Tibial nerve (tissue), 4 donors: ENCODE results near the gene TSPO. TPM values are rescaled to one million over a fixed set of nuclear protein-coding genes. Genes with fewer than 3 reads are reported as not detected.

Experiments
- DNase-seq, 2 donors: peaks; one replicate each; pipeline ENCODE4 v3.0.0-alpha.2; 2019; ENCODE audit warnings: low spot score in 2 of 2
- H3K27ac ChIP-seq, 4 donors: fragments of 200-600 bp; sonication (generic) in 3 of 4; one replicate each; pipeline ENCODE4 v1.5.1; 2017 to 2019; ENCODE audit warnings: mild to moderate bottlenecking in 1 of 4
- H3K27me3 ChIP-seq, 2 donors: fragments of 200-600 bp; sonication (generic) in 1 of 2; one replicate each; pipeline versions ENCODE4 v1.5.1 to v1.6.0; 2017 to 2019
- H3K36me3 ChIP-seq, 3 donors: fragments of 200-600 bp; sonication (generic); one replicate each; pipeline ENCODE4 v1.5.1; 2018 to 2019
- H3K4me1 ChIP-seq, 4 donors: fragments of 200-600 bp; sonication (generic) in 3 of 4; one replicate each; pipeline ENCODE4 v1.5.1; 2017 to 2019
- H3K4me3 ChIP-seq, 4 donors: fragments of 200-600 bp; sonication (generic) in 3 of 4; one replicate each; pipeline ENCODE4 v1.5.1; 2017 to 2019; ENCODE audit warnings: mild to moderate bottlenecking in 1 of 4, moderate library complexity in 1 of 4
- H3K9me3 ChIP-seq, 4 donors: fragments of 200-600 bp; sonication (generic) in 3 of 4; one replicate each; pipeline ENCODE4 v1.5.1; 2017 to 2019
- EP300 ChIP-seq, 2 donors: sonication (generic); formaldehyde crosslinking; IDR thresholded peaks; one replicate each; pipeline ENCODE4 v1.6.1; 2017; ENCODE audit warnings: antibody characterized with exemption in 2 of 2, mild to moderate bottlenecking in 1 of 2
- POLR2A ChIP-seq, 2 donors: fragments of 450-650 bp; IDR thresholded peaks; one replicate each; pipeline ENCODE4 v1.6.1; 2017; ENCODE audit warnings: antibody characterized with exemption in 2 of 2, mild to moderate bottlenecking in 2 of 2, moderate library complexity in 2 of 2
- WGBS, 2 donors: methylation state at CpG; one replicate each; pipeline ENCODE4 v1.1.5; 2018; 5-methylcytosine and 5-hydroxymethylcytosine counted together
- total RNA-seq, 4 donors: library from RNA; depleted of rRNA; stranded (reverse); fragments of >200 nt; gene quantifications; one replicate each; pipeline ENCODE4 v1.1.0, GENCODE V29; 2016
- TF ChIP-seq, protein P1 (sequence below), 5 experiments: fragments of 200-600 bp in 3 of 5; fragments of 450-650 bp in 2 of 5; sonication (generic) in 3 of 5; IDR thresholded peaks; one replicate each; pipeline ENCODE4 v1.5.1; 2016 to 2019; ENCODE audit warnings: antibody characterized with exemption in 5 of 5, mild to moderate bottlenecking in 3 of 5, moderate library complexity in 2 of 5

TSPO gene
- total RNA-seq, 4 donors from 2014 or later = 399 to 538 (median 485) TPM

GRCh38 chr22:43179146-43179910 lies 28.0 kb downstream of the TSPO start:
- Histone ChIP-seq H3K4me1 (peaks cover 0 to 7% (median 0%) of the 10 kb centered on the region in 4 donors), H3K36me3 (peaks cover 2 to 90% (median 17%) of the 10 kb centered on the region in 3 donors), H3K27me3 (no peaks in the 10 kb centered on the region), H3K4me3 (no peak overlapping the region), H3K27ac (no peak overlapping the region), H3K9me3 (no peaks in the 10 kb centered on the region)
- TF ChIP-seq, protein P1, sequence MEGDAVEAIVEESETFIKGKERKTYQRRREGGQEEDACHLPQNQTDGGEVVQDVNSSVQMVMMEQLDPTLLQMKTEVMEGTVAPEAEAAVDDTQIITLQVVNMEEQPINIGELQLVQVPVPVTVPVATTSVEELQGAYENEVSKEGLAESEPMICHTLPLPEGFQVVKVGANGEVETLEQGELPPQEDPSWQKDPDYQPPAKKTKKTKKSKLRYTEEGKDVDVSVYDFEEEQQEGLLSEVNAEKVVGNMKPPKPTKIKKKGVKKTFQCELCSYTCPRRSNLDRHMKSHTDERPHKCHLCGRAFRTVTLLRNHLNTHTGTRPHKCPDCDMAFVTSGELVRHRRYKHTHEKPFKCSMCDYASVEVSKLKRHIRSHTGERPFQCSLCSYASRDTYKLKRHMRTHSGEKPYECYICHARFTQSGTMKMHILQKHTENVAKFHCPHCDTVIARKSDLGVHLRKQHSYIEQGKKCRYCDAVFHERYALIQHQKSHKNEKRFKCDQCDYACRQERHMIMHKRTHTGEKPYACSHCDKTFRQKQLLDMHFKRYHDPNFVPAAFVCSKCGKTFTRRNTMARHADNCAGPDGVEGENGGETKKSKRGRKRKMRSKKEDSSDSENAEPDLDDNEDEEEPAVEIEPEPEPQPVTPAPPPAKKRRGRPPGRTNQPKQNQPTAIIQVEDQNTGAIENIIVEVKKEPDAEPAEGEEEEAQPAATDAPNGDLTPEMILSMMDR (IDR thresholded peaks at IDR 0.05) = no peak
- TF ChIP-seq POLR2A (IDR thresholded peaks at IDR 0.05) (no peak), EP300 (IDR thresholded peaks at IDR 0.05) (no peak)
- WGBS, 2 donors = 95 to 96% methylated on average over 16 to 23 of the region's 25 CpGs
- DNase-seq = no peak

- no peak for DNase-seq
- no peaks in the 10 kb centered on the region for H3K9me3 ChIP-seq
- H3K4me1 ChIP-seq = peaks cover 0 to 11% (median 0%) of the 10 kb centered on the region in 4 donors
- H3K27ac ChIP-seq = no peak overlapping the region
- peaks cover 2 to 84% (median 13%) of the 10 kb centered on the region in 3 donors for H3K36me3 ChIP-seq
- TF ChIP-seq EP300 (IDR thresholded peaks at IDR 0.05) (no peak), POLR2A (IDR thresholded peaks at IDR 0.05) (no peak)
- TF ChIP-seq, protein P1 (IDR thresholded peaks at IDR 0.05) = no peak
- H3K4me3 ChIP-seq = no peak overlapping the region
- H3K27me3 ChIP-seq = no peaks in the 10 kb centered on the region
- 97 to 98% methylated on average over 15 of the region's 15 CpGs for WGBS, 2 donors
These were observed 28.5 kb downstream of the TSPO start for GRCh38 chr22:43179911-43180195.

- H3K4me1 ChIP-seq = peaks cover 0 to 19% (median 3%) of the 10 kb centered on the region in 4 donors
- 91% methylated on average over 14 of the region's 15 CpGs; no CpG with 5 or more reads in 1 of the 2 donors for WGBS, 2 donors
- H3K27ac ChIP-seq = no peak overlapping the region
- H3K27me3 ChIP-seq = no peaks in the 10 kb centered on the region
- H3K36me3 ChIP-seq = peaks cover 2 to 76% (median 13%) of the 10 kb centered on the region in 3 donors
- no peak for DNase-seq
- H3K9me3 ChIP-seq = no peaks in the 10 kb centered on the region
- H3K4me3 ChIP-seq = no peak overlapping the region
- no peak for TF ChIP-seq EP300 (IDR thresholded peaks at IDR 0.05)
- TF ChIP-seq POLR2A (IDR thresholded peaks at IDR 0.05) = no peak
- TF ChIP-seq, protein P1 (IDR thresholded peaks at IDR 0.05) = no peak
These were observed 29.3 kb downstream of the TSPO start for GRCh38 chr22:43180670-43181069.

GRCh38 chr22:43181321-43182076 lies 30.1 kb downstream of the TSPO start:
- no peaks in the 10 kb centered on the region for H3K27me3 ChIP-seq
- 79 to 83% methylated on average over 12 to 13 of the region's 13 CpGs for WGBS, 2 donors
- no peak overlapping the region for H3K27ac ChIP-seq
- DNase-seq = no peak
- peaks cover 2 to 68% (median 13%) of the 10 kb centered on the region in 3 donors for H3K36me3 ChIP-seq
- no peak overlapping the region for H3K4me3 ChIP-seq
- peaks cover 0 to 27% (median 5%) of the 10 kb centered on the region in 4 donors for H3K4me1 ChIP-seq
- no peaks in the 10 kb centered on the region for H3K9me3 ChIP-seq
- no peak for TF ChIP-seq POLR2A (IDR thresholded peaks at IDR 0.05)
- TF ChIP-seq, protein P1 (IDR thresholded peaks at IDR 0.05) = no peak
- TF ChIP-seq EP300 (IDR thresholded peaks at IDR 0.05) = no peak

- H3K27me3 ChIP-seq = no peaks in the 10 kb centered on the region
- no peak overlapping the region for H3K4me3 ChIP-seq
- peaks cover 2 to 62% (median 13%) of the 10 kb centered on the region in 3 donors for H3K36me3 ChIP-seq
- no peak overlapping the region for H3K27ac ChIP-seq
- DNase-seq = no peak
- no peaks in the 10 kb centered on the region for H3K9me3 ChIP-seq
- peaks cover 0 to 28% (median 5%) of the 10 kb centered on the region in 4 donors for H3K4me1 ChIP-seq
- TF ChIP-seq POLR2A (IDR thresholded peaks at IDR 0.05) (no peak), EP300 (IDR thresholded peaks at IDR 0.05) (no peak)
- TF ChIP-seq, protein P1 (IDR thresholded peaks at IDR 0.05) = no peak
- 87% methylated on average over 10 of the region's 10 CpGs for WGBS, 2 donors
These were observed 30.8 kb downstream of the TSPO start for GRCh38 chr22:43182118-43182517.
